Karpas-422 (cell line): ENCODE data around the gene MLLT6. TPM values are rescaled to one million over a fixed set of nuclear protein-coding genes. Genes with fewer than 3 reads are reported as not detected.

ENCODE experiments used
- DNase-seq: peaks from one replicate; pipeline ENCODE4 v3.0.0-alpha.2; 2015
- H2AFZ ChIP-seq: fragments of 200-600 bp; sonication (generic); 2 replicates; pipeline ENCODE4 v1.6.1; 2014; ENCODE audit warnings: antibody characterized with exemption, low read length, mixed read lengths
- H3K27ac ChIP-seq: fragments of 200-600 bp; sonication (generic); 2 replicates; pipeline ENCODE4 v1.5.1; 2014; ENCODE audit warnings: mild to moderate bottlenecking, low read length, moderate library complexity
- H3K27me3 ChIP-seq: fragments of 200-600 bp; sonication (generic); 2 replicates; pipeline ENCODE4 v1.6.1; 2014; ENCODE audit warnings: low read length, mixed read lengths
- H3K36me3 ChIP-seq: fragments of 200-600 bp; sonication (generic); 2 replicates; pipeline ENCODE4 v1.6.1; 2014; ENCODE audit warnings: low read length, mixed read lengths; ENCODE audit not compliant: insufficient read depth
- H3K4me1 ChIP-seq: fragments of 200-600 bp; sonication (generic); 2 replicates; pipeline ENCODE4 v1.6.1; 2014; ENCODE audit warnings: mild to moderate bottlenecking, low read length, mixed read lengths
- H3K4me2 ChIP-seq: fragments of 200-600 bp; sonication (generic); 2 replicates; pipeline ENCODE4 v1.6.1; 2014; ENCODE audit warnings: low read length, low read depth, mild to moderate bottlenecking; ENCODE audit not compliant: poor library complexity, severe bottlenecking
- H3K4me3 ChIP-seq: fragments of 200-600 bp; sonication (generic); 2 replicates; pipeline ENCODE4 v1.5.1; 2014; ENCODE audit warnings: mild to moderate bottlenecking, antibody characterized with exemption, low read length, mixed read lengths
- H3K79me2 ChIP-seq: fragments of 200-600 bp; sonication (generic); 2 replicates; pipeline ENCODE4 v1.6.1; 2014; ENCODE audit warnings: mild to moderate bottlenecking, low read length, mixed read lengths
- H3K9ac ChIP-seq: fragments of 200-600 bp; sonication (generic); 2 replicates; pipeline ENCODE4 v1.6.0; 2014; ENCODE audit warnings: low read length
- H3K9me2 ChIP-seq: fragments of 200-600 bp; sonication (generic), shearing (Covaris generic); replicated peaks from 2 replicates; pipeline ENCODE4 v1.6.0; 2014; ENCODE audit warnings: mild to moderate bottlenecking, low read length, moderate library complexity; ENCODE audit not compliant: insufficient read depth
- H3K9me3 ChIP-seq: fragments of 300-700, 200-600 bp; sonication (generic); 2 replicates; pipeline ENCODE4 v1.6.1; 2014; ENCODE audit warnings: low read length, mixed read lengths
- H4K20me1 ChIP-seq: fragments of 200-600 bp; sonication (generic); 2 replicates; pipeline ENCODE4 v1.6.1; 2014; ENCODE audit warnings: mild to moderate bottlenecking, antibody characterized with exemption, low read length, low read depth; ENCODE audit not compliant: insufficient read depth
- small RNA-seq: library from RNA; depleted of rRNA; stranded (forward); fragments of <200 nt; gene quantifications from one replicate; pipeline ENCODE3, GENCODE V24; 2014
- total RNA-seq: library from RNA; depleted of rRNA; stranded (reverse); fragments of >200 nt; shearing (Covaris generic); gene quantifications from 2 replicates; pipeline ENCODE4 v1.2.3, GENCODE V29; 2014; ENCODE audit warnings: low replicate concordance; rRNA removed

The MLLT6 gene
- total RNA-seq, 1 experiment from 2014 or later, result 72.4 TPM

GRCh38 chr17:38762231-38762630, 57.2 kb downstream of the MLLT6 start:
- Histone ChIP-seq H3K4me3 (no peak overlapping the region), H4K20me1 (0 out of 2 replicates have a peak, but pooled peaks cover 12% of the 10 kb centered on the region), H2AFZ (no peak overlapping the region), H3K9me3 (no peaks in the 10 kb centered on the region), H3K36me3 (peaks cover 33% of the 10 kb centered on the region), H3K79me2 (no peaks in the 10 kb centered on the region), H3K27ac (no peak overlapping the region), H3K9ac (no peak overlapping the region), H3K27me3 (no peaks in the 10 kb centered on the region), H3K4me2 (no peak overlapping the region), H3K4me1 (no peaks in the 10 kb centered on the region), H3K9me2 (no peaks in the 10 kb centered on the region)
- DNase-seq, result no peak

- H4K20me1 ChIP-seq, result 0 out of 2 replicates have a peak, but pooled peaks cover 3% of the 10 kb centered on the region
- no peak overlapping the region for H3K4me2 ChIP-seq
- peaks cover 34% of the 10 kb centered on the region for H3K36me3 ChIP-seq
- H3K27ac ChIP-seq, result no peak overlapping the region
- no peak overlapping the region for H2AFZ ChIP-seq
- no peak overlapping the region for H3K4me3 ChIP-seq
- no peaks in the 10 kb centered on the region for H3K4me1 ChIP-seq
- H3K79me2 ChIP-seq, result no peaks in the 10 kb centered on the region
- H3K9me3 ChIP-seq, result no peaks in the 10 kb centered on the region
- no peaks in the 10 kb centered on the region for H3K27me3 ChIP-seq
- DNase-seq, result no peak
- no peak overlapping the region for H3K9ac ChIP-seq
- H3K9me2 ChIP-seq, result no peaks in the 10 kb centered on the region
Observed at GRCh38 chr17:38766341-38766740, 61.3 kb downstream of the MLLT6 start.

GRCh38 chr17:38768417-38768816, 63.3 kb downstream of the MLLT6 start:
- Histone ChIP-seq H3K27ac (no peak overlapping the region), H3K79me2 (no peaks in the 10 kb centered on the region), H3K4me1 (no peaks in the 10 kb centered on the region), H2AFZ (no peak overlapping the region), H3K4me3 (no peak overlapping the region), H4K20me1 (0 out of 2 replicates have a peak, but pooled peaks cover 3% of the 10 kb centered on the region), H3K36me3 (peaks cover 34% of the 10 kb centered on the region), H3K4me2 (no peak overlapping the region), H3K9ac (no peak overlapping the region), H3K27me3 (no peaks in the 10 kb centered on the region), H3K9me3 (no peaks in the 10 kb centered on the region), H3K9me2 (no peaks in the 10 kb centered on the region)
- no peak for DNase-seq

- Histone ChIP-seq H3K4me2 (no peak overlapping the region), H3K79me2 (no peaks in the 10 kb centered on the region), H4K20me1 (no peaks in the 10 kb centered on the region), H3K36me3 (peaks cover 32% of the 10 kb centered on the region; the same call in 1 of the 2 replicates), H3K27me3 (no peaks in the 10 kb centered on the region), H3K4me3 (no peak overlapping the region), H2AFZ (no peak overlapping the region), H3K9me3 (no peaks in the 10 kb centered on the region), H3K9ac (no peak overlapping the region), H3K4me1 (no peaks in the 10 kb centered on the region), H3K27ac (no peak overlapping the region), H3K9me2 (no peaks in the 10 kb centered on the region)
- no peak for DNase-seq
Observed at GRCh38 chr17:38773258-38773657, 68.2 kb downstream of the MLLT6 start.

GRCh38 chr17:38777641-38778250, 72.7 kb downstream of the MLLT6 start:
- H3K9ac ChIP-seq, result no peak overlapping the region
- H3K9me2 ChIP-seq, result no peaks in the 10 kb centered on the region
- H3K9me3 ChIP-seq, result no peaks in the 10 kb centered on the region
- H3K4me3 ChIP-seq, result no peak overlapping the region
- no peak overlapping the region for H3K27ac ChIP-seq
- DNase-seq, result no peak
- H3K4me2 ChIP-seq, result no peak overlapping the region
- no peaks in the 10 kb centered on the region for H3K4me1 ChIP-seq
- peaks cover 32% of the 10 kb centered on the region; the same call in 1 of the 2 replicates for H3K36me3 ChIP-seq
- H3K79me2 ChIP-seq, result no peaks in the 10 kb centered on the region
- H3K27me3 ChIP-seq, result no peaks in the 10 kb centered on the region
- no peak overlapping the region for H2AFZ ChIP-seq
- H4K20me1 ChIP-seq, result no peaks in the 10 kb centered on the region

Small RNAs within 50 kb of the gene (small RNA-seq; reads per million reads assigned to genes)
- gene MIR4726, result not detected
- gene MIR4734, result not detected
- gene RNA5SP440, result 1.5 reads per million, percentile 43 among the genes with 10 or more reads in this experiment
- not detected for gene RNU6-866P

Other genes with a start within 250 kb of the MLLT6 start
- gene SRCIN1, start 99.3 kb upstream of the MLLT6 start, total RNA-seq, result 0.14 and 0.86 TPM in 2 replicates
- gene EPOP, start 30.3 kb upstream of the MLLT6 start, total RNA-seq, result 7.6 and 19.9 TPM in 2 replicates
- 6.8 and 15.2 TPM in 2 replicates for gene CISD3, start 25.1 kb downstream of the MLLT6 start, total RNA-seq
- gene PCGF2, start 43.1 kb downstream of the MLLT6 start, total RNA-seq, result 0.15 and 0.58 TPM in 2 replicates
- gene PSMB3, start 47.5 kb downstream of the MLLT6 start, total RNA-seq, result 243 and 277 TPM in 2 replicates
- 32.0 and 42.7 TPM in 2 replicates for gene PIP4K2B, start 94.3 kb downstream of the MLLT6 start, total RNA-seq
- 11.8 and 12.7 TPM in 2 replicates for gene CWC25, start 120.0 kb downstream of the MLLT6 start, total RNA-seq
- gene RPL23, start 148.4 kb downstream of the MLLT6 start, total RNA-seq, result 2,394 and 2,712 TPM in 2 replicates
- gene LASP1, start 164.8 kb downstream of the MLLT6 start, total RNA-seq, result 59.3 and 85.0 TPM in 2 replicates